Loucy (cell line): Measurements from ENCODE around the gene C16orf95.

Experiments
- H2AFZ ChIP-seq: fragments of 200-600 bp; sonication (generic); 2 replicates; pipeline ENCODE4 v1.6.0; 2016; ENCODE audit warnings: antibody characterized with exemption, mild to moderate bottlenecking, low read length, moderate library complexity
- H3F3A ChIP-seq: fragments of 200-600 bp; 2 replicates; pipeline ENCODE4 v1.6.0; 2016; ENCODE audit warnings: antibody characterized with exemption, low read depth, mild to moderate bottlenecking
- H3K27me3 ChIP-seq: fragments of 200-600 bp; sonication (generic); 2 replicates; pipeline ENCODE4 v1.6.1; 2014; ENCODE audit warnings: low read length, mild to moderate bottlenecking; ENCODE audit not compliant: insufficient read depth, poor library complexity, severe bottlenecking
- H3K36me3 ChIP-seq: fragments of 200-600 bp; sonication (generic); 2 replicates; pipeline ENCODE4 v1.6.1; 2016; ENCODE audit warnings: low read length; ENCODE audit not compliant: insufficient read depth
- H3K4me1 ChIP-seq: fragments of 200-600 bp; sonication (generic); 2 replicates; pipeline ENCODE4 v1.5.1; 2014; ENCODE audit warnings: low read length, mild to moderate bottlenecking; ENCODE audit not compliant: insufficient read depth, poor library complexity, severe bottlenecking
- H3K4me2 ChIP-seq: fragments of 200-600 bp; sonication (generic); 2 replicates; pipeline ENCODE4 v1.6.0; 2014; ENCODE audit warnings: antibody characterized with exemption, low read length, low read depth, mild to moderate bottlenecking; ENCODE audit not compliant: poor library complexity, severe bottlenecking
- H3K4me3 ChIP-seq: fragments of 200-600 bp; sonication (generic); 2 replicates; pipeline ENCODE4 v1.5.1; 2014; ENCODE audit warnings: low read length, mild to moderate bottlenecking, mixed read lengths; ENCODE audit not compliant: poor library complexity, severe bottlenecking
- H3K79me2 ChIP-seq: fragments of 200-600 bp; sonication (generic); 2 replicates; pipeline ENCODE4 v1.6.1; 2014; ENCODE audit warnings: low read length; ENCODE audit not compliant: insufficient read depth
- H3K9ac ChIP-seq: fragments of 200-600 bp; sonication (generic); 2 replicates; pipeline ENCODE4 v1.6.0; 2014; ENCODE audit warnings: mild to moderate bottlenecking, low read depth, low read length, moderate library complexity; ENCODE audit not compliant: poor library complexity, severe bottlenecking
- H3K9me2 ChIP-seq: fragments of 200-600 bp; sonication (generic); replicated peaks from 2 replicates; pipeline ENCODE4 v1.6.1; 2016; ENCODE audit warnings: low read depth, low read length, mixed read lengths
- H3K9me3 ChIP-seq: fragments of 200-600 bp; sonication (generic); 2 replicates; pipeline ENCODE4 v1.6.1; 2014; ENCODE audit warnings: mild to moderate bottlenecking, antibody characterized with exemption, low read length, low read depth; ENCODE audit not compliant: insufficient read depth
- H4K20me1 ChIP-seq: fragments of 200-600 bp; sonication (generic); 2 replicates; pipeline ENCODE4 v1.6.0; 2014; ENCODE audit warnings: antibody characterized with exemption, low read length, mild to moderate bottlenecking; ENCODE audit not compliant: insufficient read depth, poor library complexity, severe bottlenecking
- CTCF ChIP-seq: fragments of 200-600 bp; sonication (generic); conservative IDR thresholded peaks from 2 replicates; pipeline ENCODE4 v1.5.1; 2014; ENCODE audit warnings: mild to moderate bottlenecking, antibody characterized with exemption, low read length
- EZH2phosphoT487 ChIP-seq: fragments of 200-600 bp; IDR thresholded peaks from 2 replicates; pipeline ENCODE4 v1.6.1; 2018; ENCODE audit warnings: antibody characterized with exemption, mild to moderate bottlenecking, moderate library complexity, borderline replicate concordance

Gene C16orf95

GRCh38 chr16:87329436-87330256 lies 12.5 kb upstream of the C16orf95 start:
- Histone ChIP-seq H3K4me1 (peaks cover 25% of the 10 kb centered on the region), H3K9ac (no peak overlapping the region), H3K9me3 (no peaks in the 10 kb centered on the region), H3K27me3 (no peaks in the 10 kb centered on the region), H2AFZ (no peak overlapping the region), H3K36me3 (peaks cover 41% of the 10 kb centered on the region; the same call in 1 of the 2 replicates), H3K4me2 (no peak overlapping the region), H4K20me1 (peaks cover 3% of the 10 kb centered on the region), H3K9me2 (no peaks in the 10 kb centered on the region), H3K79me2 (no peaks in the 10 kb centered on the region), H3K4me3 (no peak overlapping the region), H3F3A (no peaks in the 10 kb centered on the region)
- TF ChIP-seq EZH2phosphoT487 (no peak), CTCF (no peak)

GRCh38 chr16:87328846-87329245 lies 11.7 kb upstream of the C16orf95 start:
- no peaks in the 10 kb centered on the region for H3K9me2 ChIP-seq
- H3F3A ChIP-seq, result no peaks in the 10 kb centered on the region
- no peaks in the 10 kb centered on the region for H3K79me2 ChIP-seq
- no peak overlapping the region for H3K4me2 ChIP-seq
- H3K4me1 ChIP-seq, result peaks cover 25% of the 10 kb centered on the region
- H3K36me3 ChIP-seq, result peaks cover 33% of the 10 kb centered on the region; the same call in 1 of the 2 replicates
- no peak overlapping the region for H2AFZ ChIP-seq
- no peak overlapping the region for H3K4me3 ChIP-seq
- no peaks in the 10 kb centered on the region for H3K27me3 ChIP-seq
- no peak overlapping the region for H3K9ac ChIP-seq
- no peaks in the 10 kb centered on the region for H3K9me3 ChIP-seq
- no peak for TF ChIP-seq CTCF
- TF ChIP-seq EZH2phosphoT487, result no peak
- peaks cover 3% of the 10 kb centered on the region for H4K20me1 ChIP-seq

GRCh38 chr16:87327798-87328495 lies 10.8 kb upstream of the C16orf95 start:
- no peak overlapping the region for H3K4me3 ChIP-seq

More at GRCh38 chr16:87327798-87328495, 10.8 kb upstream of the C16orf95 start:
- H3K9ac ChIP-seq, result no peak overlapping the region
- peaks cover 28% of the 10 kb centered on the region; the same call in 1 of the 2 replicates for H3K36me3 ChIP-seq
- no peaks in the 10 kb centered on the region for H3K79me2 ChIP-seq
- TF ChIP-seq CTCF, result no peak
- TF ChIP-seq EZH2phosphoT487, result no peak
- peaks cover 23% of the 10 kb centered on the region for H3K4me1 ChIP-seq
- no peaks in the 10 kb centered on the region for H3F3A ChIP-seq
- H3K4me2 ChIP-seq, result no peak overlapping the region
- no peaks in the 10 kb centered on the region for H3K9me3 ChIP-seq
- H3K9me2 ChIP-seq, result no peaks in the 10 kb centered on the region
- H2AFZ ChIP-seq, result no peak overlapping the region
- H3K27me3 ChIP-seq, result no peaks in the 10 kb centered on the region
- peaks cover 3% of the 10 kb centered on the region for H4K20me1 ChIP-seq
